KOPT-K1 (cell line): ENCODE data around the gene ZNF716.
"Not testable (repeated sequence)": the region's sequence is repeated elsewhere in the genome, so short reads cannot be mapped to it uniquely, and the experiment has no call there.

Source experiments
- H3K27ac ChIP-seq: fragments of 200-600 bp; sonication (generic); 2 replicates; pipeline ENCODE4 v1.5.1; 2016; ENCODE audit warnings: antibody characterized with exemption, mild to moderate bottlenecking, low read depth, low read length; ENCODE audit not compliant: poor library complexity, severe bottlenecking
- H3K36me3 ChIP-seq: fragments of 200-600 bp; sonication (generic); 2 replicates; pipeline ENCODE4 v1.5.1; 2017; ENCODE audit warnings: antibody characterized with exemption, mild to moderate bottlenecking, low read length, moderate library complexity; ENCODE audit not compliant: insufficient read depth
- H3K9me3 ChIP-seq: fragments of 200-600 bp; sonication (generic); 2 replicates; pipeline ENCODE4 v1.5.1; 2017; ENCODE audit warnings: antibody characterized with exemption, low read length, mild to moderate bottlenecking; ENCODE audit not compliant: insufficient read depth, poor library complexity, severe bottlenecking

Gene ZNF716

DNA sequence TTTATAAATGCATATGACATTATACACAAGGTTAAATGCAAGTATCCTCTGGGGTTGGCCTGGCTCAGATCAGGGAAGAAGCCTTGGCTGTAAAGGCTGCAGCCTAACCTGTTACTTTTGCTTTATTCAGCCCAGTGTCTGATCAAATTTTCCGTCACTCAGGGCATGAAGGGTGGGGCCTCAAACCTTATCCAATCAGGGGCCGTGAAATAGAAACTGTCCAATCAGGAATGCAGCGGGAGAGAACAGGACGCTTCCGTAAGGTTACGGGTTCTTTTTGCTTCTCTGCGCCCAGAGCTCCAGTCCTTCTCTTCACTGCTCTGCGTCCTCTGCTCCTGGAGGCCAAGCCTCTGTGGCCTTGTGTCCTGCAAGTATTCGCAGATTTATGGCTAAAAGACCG, at the start of gene ZNF716:
Gene ZNF716 (plus strand): TSS at position 274 of the 400 bp plus-strand sequence. CDS start 112 bp downstream, at position 386.
- no peaks in the 10 kb centered on the region for H3K36me3 ChIP-seq
- peaks cover 12% of the 10 kb centered on the region for H3K9me3 ChIP-seq
- no peak within 1 kb of the TSS for H3K27ac ChIP-seq

DNA sequence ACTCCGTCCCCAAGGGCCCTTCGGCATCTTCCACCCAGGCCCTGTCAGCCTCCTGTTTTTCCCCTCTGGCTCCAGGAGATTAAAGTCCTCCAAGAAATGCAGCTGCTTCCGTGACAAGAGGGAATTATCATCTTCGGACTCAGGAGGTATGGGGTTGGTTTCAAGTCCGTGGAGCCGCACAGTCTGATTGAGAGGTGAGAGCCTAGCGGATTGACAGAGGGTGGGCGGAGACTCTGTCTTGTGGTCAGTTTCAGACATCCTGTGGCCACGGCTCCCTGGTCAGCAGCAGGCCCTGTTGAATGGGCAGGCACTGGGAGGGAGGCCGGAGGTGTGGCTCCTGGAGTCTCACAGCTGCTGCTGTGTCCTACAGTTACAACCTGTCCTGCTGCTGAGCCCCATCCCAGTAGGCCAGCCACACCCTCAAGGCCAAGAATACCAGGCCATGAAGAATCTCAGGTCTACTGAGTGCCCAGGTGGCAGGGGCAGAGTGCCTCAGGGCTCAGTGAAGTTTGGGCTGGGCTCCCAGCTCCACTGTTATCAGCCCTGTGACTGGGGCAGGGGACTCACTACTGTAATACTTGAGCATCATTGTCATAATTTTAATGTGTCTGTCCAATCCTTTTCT, 49.3 kb upstream of the ZNF716 start:
- Histone ChIP-seq H3K36me3 (no peaks in the 10 kb centered on the region), H3K27ac (no peak overlapping the region), H3K9me3 (peaks cover 41% of the 10 kb centered on the region)

DNA sequence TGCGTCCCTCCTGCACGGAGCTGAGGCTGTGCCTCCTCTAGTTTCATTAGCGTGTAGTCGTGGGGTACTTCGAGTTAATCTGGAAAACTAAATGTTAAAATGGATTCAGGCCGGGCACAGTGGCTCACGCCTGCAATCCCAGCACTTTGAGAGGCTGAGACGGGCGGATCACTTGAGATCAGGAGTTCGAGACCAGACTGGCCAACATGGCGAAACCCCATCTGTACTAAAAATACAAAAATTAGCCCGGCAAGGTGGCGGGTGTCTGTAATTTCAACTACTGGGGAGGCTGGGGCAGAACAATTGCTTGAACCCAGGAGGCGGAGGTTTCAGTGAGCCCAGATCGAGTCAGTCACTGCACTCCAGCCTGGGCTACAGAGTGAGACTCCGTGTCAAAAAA, 46.9 kb upstream of the ZNF716 start:
- H3K27ac ChIP-seq, H3K36me3 ChIP-seq: not testable (repeated sequence)
- peaks cover 41% of the 10 kb centered on the region for H3K9me3 ChIP-seq

DNA sequence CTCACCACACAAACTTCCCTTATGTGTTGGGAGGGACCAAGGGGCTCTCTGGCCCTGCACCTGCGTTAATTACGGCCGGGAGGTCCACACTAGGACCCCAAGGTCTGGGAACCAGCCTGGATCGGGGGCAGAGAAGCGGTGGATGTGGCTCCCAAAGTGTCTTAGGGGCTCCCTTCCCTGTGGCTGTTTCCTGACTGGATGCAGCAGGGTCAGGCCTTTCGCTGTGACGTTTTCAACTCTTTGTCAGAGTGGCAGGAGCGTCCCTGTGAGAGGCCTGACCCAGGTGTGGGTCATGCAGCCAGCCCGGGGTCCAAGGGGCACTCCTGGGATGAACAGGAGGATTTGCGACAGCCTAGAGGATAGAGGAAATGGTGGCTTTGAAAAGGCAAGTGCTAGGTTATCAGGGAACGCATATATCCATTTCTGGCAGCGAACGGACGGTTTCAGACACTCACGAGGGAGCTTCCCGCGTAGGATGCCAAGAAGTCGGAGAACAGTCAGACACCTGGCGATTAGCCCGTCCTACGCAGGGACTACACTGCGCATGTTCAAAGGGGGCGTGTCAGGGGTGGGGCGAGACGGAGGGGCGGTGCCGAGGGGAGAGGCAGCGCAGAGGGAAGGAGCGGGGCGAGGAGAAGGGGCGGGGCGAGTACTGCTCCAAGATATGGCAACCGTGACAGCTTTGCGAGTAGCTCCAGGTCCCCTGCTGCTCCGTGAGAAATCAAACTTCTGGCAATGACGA, 46.2 kb upstream of the ZNF716 start:
- peaks cover 34% of the 10 kb centered on the region for H3K9me3 ChIP-seq
- H3K27ac ChIP-seq, result no peak overlapping the region
- no peaks in the 10 kb centered on the region for H3K36me3 ChIP-seq

DNA sequence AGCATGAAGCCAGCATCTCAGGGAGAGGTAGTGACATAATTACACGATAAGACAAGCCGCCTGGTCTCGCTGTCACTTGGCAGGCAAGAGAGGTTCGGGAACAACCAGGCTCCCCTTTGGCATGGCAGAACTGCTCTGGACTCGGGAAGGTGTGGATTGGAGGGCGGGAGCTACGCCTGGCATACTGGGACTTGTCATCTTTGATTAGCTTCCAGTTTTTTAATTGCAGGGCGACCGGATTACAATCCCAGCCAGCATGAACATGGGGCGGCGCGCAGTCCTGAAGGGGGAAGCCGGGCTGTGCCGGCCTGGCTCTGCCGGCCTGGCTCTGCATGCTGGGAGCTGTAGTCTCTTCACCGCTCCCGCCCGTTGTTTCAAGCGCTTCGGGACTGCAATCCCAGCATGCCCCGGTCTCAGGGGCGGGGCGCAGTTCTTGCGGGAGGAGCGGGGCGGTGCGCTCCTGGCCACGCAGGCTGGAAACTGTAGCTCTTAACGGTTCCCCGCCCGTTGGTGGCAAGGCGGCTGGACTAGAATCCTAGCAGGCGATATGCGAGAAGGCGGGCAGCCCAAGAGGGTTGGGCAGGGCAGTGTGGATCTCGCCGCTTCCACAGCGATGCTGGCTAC, 45.5 kb upstream of the ZNF716 start:
- Histone ChIP-seq H3K27ac (no peak overlapping the region), H3K36me3 (no peaks in the 10 kb centered on the region), H3K9me3 (peaks cover 31% of the 10 kb centered on the region)

DNA sequence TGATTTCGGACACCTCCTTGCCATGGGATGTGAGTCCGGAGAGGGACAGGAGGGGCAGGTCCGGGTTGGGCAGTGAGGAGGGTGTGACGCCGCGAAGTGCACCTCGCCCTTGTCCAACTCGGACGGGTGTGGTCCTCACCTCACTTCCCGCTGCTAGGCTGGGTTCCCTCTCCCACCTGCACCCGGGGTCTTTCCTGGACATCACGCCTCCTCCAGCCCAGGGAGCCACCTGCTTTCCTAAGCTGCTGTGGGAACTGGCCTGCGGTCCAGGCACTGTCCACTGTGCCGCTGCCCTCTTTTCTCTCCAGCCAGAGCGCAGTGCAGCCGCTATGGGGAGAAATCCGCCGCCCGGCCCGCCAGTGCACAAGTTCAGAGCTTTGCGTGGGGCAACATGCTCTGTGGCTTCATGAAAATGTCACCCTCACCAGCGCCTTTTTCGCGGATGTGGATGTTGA, 45.0 kb upstream of the ZNF716 start:
- Histone ChIP-seq H3K9me3 (peaks cover 29% of the 10 kb centered on the region), H3K27ac (no peak overlapping the region), H3K36me3 (no peaks in the 10 kb centered on the region)

DNA sequence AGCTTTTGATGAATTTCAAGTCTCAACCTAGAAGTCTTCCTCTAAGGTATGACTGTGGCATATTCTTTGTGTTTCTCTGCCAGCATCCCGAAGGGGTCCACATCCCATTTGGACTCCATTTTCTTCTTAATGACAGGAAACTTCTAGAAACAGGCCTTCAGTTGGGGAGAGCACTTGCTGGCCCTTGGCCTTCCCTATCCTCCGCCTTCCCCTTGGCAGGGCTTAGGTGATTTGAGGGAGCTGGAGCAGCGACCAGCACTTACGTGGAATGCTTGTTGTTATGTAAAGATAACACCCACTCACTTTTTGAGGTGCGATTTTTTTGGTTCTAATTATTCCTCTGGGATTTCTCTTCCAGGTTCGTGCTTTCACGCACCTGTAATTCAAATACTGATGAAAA, 42.9 kb upstream of the ZNF716 start:
- Histone ChIP-seq H3K9me3 (peaks cover 22% of the 10 kb centered on the region), H3K36me3 (no peaks in the 10 kb centered on the region), H3K27ac (no peak overlapping the region)

DNA sequence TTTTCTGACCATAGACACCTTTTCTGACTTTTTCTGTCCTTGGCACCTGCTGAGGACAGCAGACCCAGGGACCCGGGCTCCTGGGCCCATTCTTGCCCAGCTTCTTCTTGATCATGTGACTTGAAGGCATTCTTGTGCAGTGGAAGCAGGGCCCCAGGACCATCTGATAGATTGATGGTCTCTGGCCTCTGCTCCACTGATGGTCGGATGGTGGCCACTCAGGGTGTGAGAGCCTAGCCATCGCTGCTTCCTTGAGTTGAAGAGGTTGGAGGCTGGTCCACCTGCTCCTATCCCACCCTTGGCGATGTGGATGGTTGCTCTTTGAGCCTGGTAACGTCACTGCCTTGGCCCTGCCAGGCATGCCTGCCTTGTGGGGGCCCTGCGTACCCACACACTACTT, 37.8 kb upstream of the ZNF716 start:
- H3K9me3 ChIP-seq, result peaks cover 11% of the 10 kb centered on the region
- H3K36me3 ChIP-seq, result no peaks in the 10 kb centered on the region
- H3K27ac ChIP-seq, result no peak overlapping the region

DNA sequence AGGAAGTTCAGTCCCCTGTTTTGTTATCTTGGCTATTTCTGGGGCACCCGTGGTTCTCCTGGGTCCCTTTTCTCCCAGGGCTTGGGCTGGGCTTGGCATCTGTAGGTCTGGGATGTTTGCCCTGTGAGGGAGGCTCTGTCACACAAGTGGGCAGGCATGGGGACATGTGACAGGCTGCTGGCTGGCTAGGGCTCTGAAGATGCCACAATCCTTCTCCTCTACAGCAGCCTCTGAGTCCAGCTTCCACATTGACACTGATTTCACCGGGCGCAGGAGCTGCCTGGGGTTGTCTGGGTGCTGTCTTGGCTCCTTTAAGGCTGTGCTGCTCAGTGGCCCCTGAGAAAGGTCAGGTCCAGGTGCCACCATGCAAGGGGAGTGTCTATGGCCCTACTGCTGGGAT, 37.4 kb upstream of the ZNF716 start:
- H3K27ac ChIP-seq, result no peak overlapping the region
- peaks cover 11% of the 10 kb centered on the region for H3K9me3 ChIP-seq
- H3K36me3 ChIP-seq, result no peaks in the 10 kb centered on the region

DNA sequence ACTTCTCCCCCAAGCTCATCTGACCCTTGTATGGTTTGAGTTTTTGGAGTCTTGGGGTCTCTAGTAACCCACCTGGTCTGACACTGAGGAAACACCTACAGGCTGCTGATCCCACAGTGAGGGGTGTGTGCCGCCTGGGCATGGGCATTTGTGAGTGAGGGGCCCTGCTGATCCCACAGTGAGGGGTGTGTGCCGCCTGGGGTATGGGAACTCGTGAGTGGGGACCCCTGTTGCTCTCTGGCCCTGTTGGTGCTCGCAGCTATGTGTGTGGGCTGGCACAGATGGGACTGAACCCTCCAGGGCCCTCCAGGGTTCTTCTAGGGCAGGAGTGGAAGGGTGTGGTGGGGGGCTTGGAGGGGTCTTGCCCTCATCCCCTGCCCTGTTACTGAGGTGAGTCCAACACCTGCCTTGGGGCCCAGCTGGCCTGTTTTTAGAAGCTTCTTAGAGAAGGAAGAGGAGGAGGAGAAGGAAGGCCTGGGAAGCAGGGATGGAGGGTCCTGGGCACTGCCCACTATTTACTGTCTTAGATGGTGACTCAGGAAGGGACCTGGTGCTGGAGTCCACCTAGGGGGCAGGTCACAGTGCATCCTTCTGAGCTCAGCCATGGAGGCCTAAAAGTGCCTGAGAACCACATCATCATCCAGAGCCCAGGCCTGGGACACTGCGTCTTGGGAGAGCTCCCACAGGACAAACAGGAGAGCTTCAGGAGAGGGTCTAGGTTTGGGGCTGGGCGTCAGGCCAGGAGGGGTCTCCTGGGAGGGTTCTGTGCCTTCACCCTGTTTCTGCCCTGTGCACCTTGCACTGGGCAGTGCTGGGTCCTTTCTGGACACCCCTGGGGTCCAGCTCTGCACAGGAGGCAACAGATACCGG, 36.2 kb upstream of the ZNF716 start:
- H3K27ac ChIP-seq, result no peak overlapping the region
- peaks cover 18% of the 10 kb centered on the region for H3K9me3 ChIP-seq
- H3K36me3 ChIP-seq, result no peaks in the 10 kb centered on the region

DNA sequence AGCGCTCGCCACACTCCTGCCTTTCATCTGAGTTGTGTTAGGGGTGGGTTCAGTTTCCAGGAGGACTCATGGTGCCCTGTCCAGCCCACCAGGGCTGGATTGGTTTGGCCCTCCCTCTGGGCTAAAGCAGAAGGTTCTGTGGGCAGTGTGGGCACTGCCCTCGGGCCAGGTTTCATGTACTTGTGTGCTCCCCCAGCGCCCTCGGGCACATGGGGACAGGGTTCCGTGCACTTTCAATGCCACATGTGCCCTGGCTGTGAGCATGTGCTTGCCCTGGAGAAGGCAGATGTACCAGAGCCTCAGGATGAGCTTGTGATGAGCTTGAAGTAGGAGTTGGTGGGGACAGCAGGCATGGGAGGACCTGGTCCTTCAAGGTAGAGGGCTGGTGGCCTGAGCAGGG, 35.6 kb upstream of the ZNF716 start:
- no peaks in the 10 kb centered on the region for H3K36me3 ChIP-seq
- no peak overlapping the region for H3K27ac ChIP-seq
- peaks cover 14% of the 10 kb centered on the region for H3K9me3 ChIP-seq

DNA sequence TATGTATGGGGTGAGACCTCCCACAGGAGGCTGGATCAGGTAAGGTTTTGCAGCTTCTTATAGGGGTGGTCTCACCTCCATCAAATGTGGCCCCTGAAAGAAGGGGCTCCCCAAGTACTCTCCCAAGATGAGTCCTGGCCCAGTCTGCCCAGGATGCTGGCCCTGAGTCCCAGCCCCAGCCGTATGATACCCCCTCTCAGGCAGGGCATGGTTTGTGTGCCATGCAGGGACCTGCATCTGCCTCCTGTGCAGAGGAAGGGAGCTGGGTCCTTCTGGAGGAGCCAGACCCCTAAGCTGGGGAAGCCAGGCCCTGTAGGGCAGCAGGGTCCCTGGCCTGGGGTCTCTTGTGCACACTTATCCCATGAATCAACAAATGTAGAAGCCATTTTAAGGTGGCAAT, 35.1 kb upstream of the ZNF716 start:
- Histone ChIP-seq H3K36me3 (no peaks in the 10 kb centered on the region), H3K27ac (no peak overlapping the region), H3K9me3 (peaks cover 11% of the 10 kb centered on the region)

DNA sequence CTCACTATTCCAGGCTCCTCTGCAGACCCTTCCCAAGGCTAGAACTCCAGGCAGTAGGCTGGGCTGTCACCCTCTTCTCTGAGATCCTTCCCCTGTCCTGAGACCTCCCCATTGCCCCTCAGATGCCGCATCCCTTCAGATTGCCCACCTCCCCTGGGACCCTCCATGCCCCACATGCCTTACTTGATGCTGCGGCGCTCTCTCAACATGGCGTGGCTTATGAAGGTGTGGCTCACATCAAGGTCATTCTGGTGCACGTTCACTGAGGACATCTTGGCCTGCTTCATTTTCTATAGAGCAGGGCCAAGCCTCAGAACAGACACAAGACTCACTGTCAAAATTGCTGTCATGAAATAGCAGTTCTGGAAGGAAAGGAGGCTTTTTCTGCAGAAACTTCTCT, 34.7 kb upstream of the ZNF716 start:
- Histone ChIP-seq H3K9me3 (peaks cover 11% of the 10 kb centered on the region), H3K36me3 (no peaks in the 10 kb centered on the region), H3K27ac (no peak overlapping the region)

DNA sequence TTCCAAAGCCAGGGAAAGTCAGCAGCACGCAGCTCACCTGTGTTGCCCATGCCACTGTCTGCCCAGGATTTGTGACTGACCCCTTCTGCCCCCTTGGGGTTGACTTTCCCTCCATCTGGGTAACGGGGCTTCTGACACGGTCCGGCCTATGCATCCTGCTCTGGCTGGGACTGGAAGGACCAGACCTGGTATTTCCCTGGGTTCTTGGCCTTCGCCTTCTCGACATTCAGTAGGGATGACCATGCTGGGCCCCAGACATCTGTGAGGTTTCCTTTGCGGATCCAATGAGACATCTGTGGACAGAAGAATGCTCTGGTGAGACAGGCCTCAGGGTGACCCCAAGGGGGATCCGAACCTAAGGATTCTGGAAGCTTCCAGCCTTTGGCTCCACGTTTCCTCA, 34.2 kb upstream of the ZNF716 start:
- Histone ChIP-seq H3K9me3 (peaks cover 11% of the 10 kb centered on the region), H3K36me3 (no peaks in the 10 kb centered on the region)

More for the DNA sequence above, 34.2 kb upstream of the ZNF716 start:
- no peak overlapping the region for H3K27ac ChIP-seq
